ENCODE results near the gene SERPINA1.

The SERPINA1 gene

GRCh38 chr14:94382716-94383596 lies 5.4 kb downstream of the SERPINA1 start:
- DNase-seq (ENCODE audit: low read depth), result no peak

- no peak for DNase-seq (ENCODE audit: low read depth)
These were observed 6.2 kb downstream of the SERPINA1 start for GRCh38 chr14:94382099-94382715.

GRCh38 chr14:94381149-94382030 lies 7.0 kb downstream of the SERPINA1 start:
- DNase-seq (ENCODE audit: low read depth), result no peak

- DNase-seq (ENCODE audit: low read depth), result no peak
These were observed 7.9 kb downstream of the SERPINA1 start for GRCh38 chr14:94380225-94381148.

GRCh38 chr14:94379291-94380224 lies 8.8 kb downstream of the SERPINA1 start:
- DNase-seq (ENCODE audit: low read depth), result no peak

- no peak for DNase-seq (ENCODE audit: low read depth)
These were observed 9.7 kb downstream of the SERPINA1 start for GRCh38 chr14:94378527-94379290.

- DNase-seq (ENCODE audit: low read depth), result no peak
These were observed 10.4 kb downstream of the SERPINA1 start for GRCh38 chr14:94377866-94378470.

- no peak for DNase-seq (ENCODE audit: low read depth)
These were observed 11.2 kb downstream of the SERPINA1 start for GRCh38 chr14:94376976-94377865.

GRCh38 chr14:94376108-94376975 lies 12.1 kb downstream of the SERPINA1 start:
- no peak for DNase-seq (ENCODE audit: low read depth)

- DNase-seq (ENCODE audit: low read depth), result no peak
These were observed 12.8 kb downstream of the SERPINA1 start for GRCh38 chr14:94375552-94376107.

GRCh38 chr14:94374749-94375260 lies 13.6 kb downstream of the SERPINA1 start:
- no peak for DNase-seq (ENCODE audit: low read depth)

- no peak for DNase-seq (ENCODE audit: low read depth)
These were observed 14.3 kb downstream of the SERPINA1 start for GRCh38 chr14:94374116-94374515.

- DNase-seq (ENCODE audit: low read depth), result no peak
These were observed 14.7 kb downstream of the SERPINA1 start for GRCh38 chr14:94373708-94374107.

GRCh38 chr14:94372021-94372605 lies 16.3 kb downstream of the SERPINA1 start:
- no peak for DNase-seq (ENCODE audit: low read depth)

- DNase-seq (ENCODE audit: low read depth), result no peak
These were observed 17.9 kb downstream of the SERPINA1 start for GRCh38 chr14:94370524-94370910.
